ENCODE measurements around the gene MAB21L4.

- no peak for TF ChIP-seq CTCF (IDR thresholded peaks at IDR 0.05)
- no peak for TF ChIP-seq EZH2phosphoT487 (IDR thresholded peaks at IDR 0.05; ENCODE audit: borderline replicate concordance, low read depth)
- no peak for TF ChIP-seq SMC3 (IDR thresholded peaks at IDR 0.05; ENCODE audit: low read depth, low read length)
- no peak for TF ChIP-seq RAD21 (IDR thresholded peaks at IDR 0.05; ENCODE audit: low read length)
These were observed 24.1 kb upstream of the MAB21L4 start for GRCh38 chr2:240919786-240920782.
